ENCODE data around the gene WRAP53. TPM values are rescaled to one million over a fixed set of nuclear protein-coding genes. Genes with fewer than 3 reads are reported as not detected.
A peak's percentile ranks its signal among the peaks of the same experiment; 100 is the strongest.

WRAP53 gene
- total and polyA plus RNA-seq, 2 of the 13 experiments (the other 11 are each of a cell fraction or from before 2014, with no cell fraction given): 7.0 to 19.5 TPM

- no peak for TF ChIP-seq ZNF816 (CRISPR knock-in tag; IDR thresholded peaks at IDR 0.05; ENCODE audit: borderline replicate concordance)
- TF ChIP-seq ZNF136 (CRISPR knock-in tag; IDR thresholded peaks at IDR 0.05; ENCODE audit: low read depth): no peak
- TF ChIP-seq POLR2G (IDR thresholded peaks at IDR 0.05; ENCODE audit: low read depth, low read length): peak; percentile 96
- TF ChIP-seq HBP1 (CRISPR knock-in tag; IDR thresholded peaks at IDR 0.05; ENCODE audit: low read depth): no peak; the same call in 1 of the 2 replicates
- TF ChIP-seq ZNF362 (CRISPR knock-in tag; IDR thresholded peaks at IDR 0.05; ENCODE audit: borderline replicate concordance): no peak
- peak; percentile 72; the same call in 1 of the 2 replicates for TF ChIP-seq GABPB1 (CRISPR knock-in tag; IDR thresholded peaks at IDR 0.05)
- no peak; the same call in 1 of the 2 replicates for TF ChIP-seq ZNF775 (CRISPR knock-in tag; IDR thresholded peaks at IDR 0.05; ENCODE audit: borderline replicate concordance)
- TF ChIP-seq STAG1 (CRISPR knock-in tag; IDR thresholded peaks at IDR 0.05): no peak
- TF ChIP-seq JUNB (CRISPR knock-in tag; IDR thresholded peaks at IDR 0.05; ENCODE audit: borderline replicate concordance): peak; percentile 45; the same call in 1 of the 2 replicates
- no peak for TF ChIP-seq ZNF546 (CRISPR knock-in tag; conservative IDR thresholded peaks at IDR 0.05)
- TF ChIP-seq ZBTB7B (CRISPR knock-in tag; IDR thresholded peaks at IDR 0.05): peak; percentile 44; the same call in 1 of the 2 replicates
- no peak for TF ChIP-seq SOX13 (IDR thresholded peaks at IDR 0.05)
- TF ChIP-seq SOX13 (CRISPR knock-in tag; conservative IDR thresholded peaks at IDR 0.05 in 1 of 2, IDR thresholded peaks at IDR 0.05 in 1 of 2): peak in 1 of 2 experiments; percentile 29; a peak in 1 of 4 replicates
- no peak for TF ChIP-seq KLF11 (CRISPR knock-in tag; IDR thresholded peaks at IDR 0.05)
- TF ChIP-seq RCOR2 (CRISPR knock-in tag; IDR thresholded peaks at IDR 0.05): no peak
- TF ChIP-seq TCF12 (IDR thresholded peaks at IDR 0.05): no peak
- no peak for TF ChIP-seq TCF12 (CRISPR knock-in tag; IDR thresholded peaks at IDR 0.05)
- TF ChIP-seq GATAD1 (CRISPR knock-in tag; IDR thresholded peaks at IDR 0.05): peak; percentile 86
- no peak for TF ChIP-seq ZNF501 (CRISPR knock-in tag; IDR thresholded peaks at IDR 0.05)
- TF ChIP-seq ZSCAN30 (CRISPR knock-in tag; IDR thresholded peaks at IDR 0.05): no peak
- TF ChIP-seq E2F5 (CRISPR knock-in tag; conservative IDR thresholded peaks at IDR 0.05): no peak
- no peak for TF ChIP-seq CCAR2 (optimal IDR thresholded peaks at IDR 0.05; ENCODE audit: low read depth, low read length)
- TF ChIP-seq ZNF616 (CRISPR knock-in tag; IDR thresholded peaks at IDR 0.05; ENCODE audit: low read depth): no peak
- TF ChIP-seq ZNF460 (CRISPR knock-in tag; IDR thresholded peaks at IDR 0.05; ENCODE audit: borderline replicate concordance): no peak
- no peak for TF ChIP-seq ZKSCAN5 (CRISPR knock-in tag; IDR thresholded peaks at IDR 0.05)
- no peak for TF ChIP-seq ZNF18 (CRISPR knock-in tag; IDR thresholded peaks at IDR 0.05; ENCODE audit: insufficient replicate concordance)
These were observed 987 bp upstream of the WRAP53 start, which contains the start of gene TP53 (continued) for GRCh38 chr17:7687072-7687907.
